Measurements from ENCODE around the gene C20orf173. TPM values are rescaled to one million over a fixed set of nuclear protein-coding genes. Genes with fewer than 3 reads are reported as not detected.

The C20orf173 gene
- not detected for total RNA-seq

GRCh38 chr20:35529552-35529951 is at the start of gene C20orf173:
Gene C20orf173, minus strand, starts transcription at chr20:35529652. Its CDS starts 279 bp downstream, at chr20:35529373.
- Mint-ChIP-seq H3K36me3 (ENCODE audit: low read depth) (no peaks in the 10 kb centered on the region), H3K27ac (no peak within 1 kb of the TSS), H3K9me3 (no peaks in the 10 kb centered on the region), H3K4me3 (no peak within 1 kb of the TSS), H3K27me3 (ENCODE audit: low read depth) (no peaks in the 10 kb centered on the region), H3K4me1 (ENCODE audit: low read depth) (no peaks in the 10 kb centered on the region)
- no peak for DNase-seq
- CTCF ChIA-PET, result no interaction called here
- intact Hi-C loops (cut with micrococcal nuclease), result no loop called here

- H3K36me3 Mint-ChIP-seq (ENCODE audit: low read depth), result no peaks in the 10 kb centered on the region
- CTCF ChIA-PET, result interaction anchor here (1.7 kb wide), 1 partner anchor 27 kb away, joined by 3 read pairs; no protein-coding TSS in a partner anchor
- no peaks in the 10 kb centered on the region for H3K4me1 Mint-ChIP-seq (ENCODE audit: low read depth)
These were observed 49.7 kb upstream of the C20orf173 start for GRCh38 chr20:35579196-35579595.

GRCh38 chr20:35578469-35578868 is 49.0 kb upstream of the C20orf173 start:
- no peak for DNase-seq
- CTCF ChIA-PET, result interaction anchor here (0.7 kb wide), 1 partner anchor 52 kb away, joined by 3 read pairs; no protein-coding TSS in a partner anchor
- H3K4me1 Mint-ChIP-seq (ENCODE audit: low read depth), result no peaks in the 10 kb centered on the region
- H3K36me3 Mint-ChIP-seq (ENCODE audit: low read depth), result no peaks in the 10 kb centered on the region
- H3K27me3 Mint-ChIP-seq (ENCODE audit: low read depth), result peaks cover 2% of the 10 kb centered on the region
- peaks cover 6% of the 10 kb centered on the region for H3K9me3 Mint-ChIP-seq
- H3K27ac Mint-ChIP-seq, result no peak overlapping the region
- H3K4me3 Mint-ChIP-seq, result no peak overlapping the region
- intact Hi-C loops (cut with micrococcal nuclease), result no loop called here

More at GRCh38 chr20:35579196-35579595, 49.7 kb upstream of the C20orf173 start:
- DNase-seq, result no peak
- intact Hi-C loops (cut with micrococcal nuclease), result no loop called here
- Mint-ChIP-seq H3K4me3 (no peak overlapping the region), H3K27ac (no peak overlapping the region), H3K27me3 (ENCODE audit: low read depth) (peaks cover 2% of the 10 kb centered on the region), H3K9me3 (peaks cover 4% of the 10 kb centered on the region)

GRCh38 chr20:35576816-35577215 is 47.4 kb upstream of the C20orf173 start:
- Mint-ChIP-seq H3K4me1 (ENCODE audit: low read depth) (no peaks in the 10 kb centered on the region), H3K27ac (no peak overlapping the region), H3K36me3 (ENCODE audit: low read depth) (no peaks in the 10 kb centered on the region), H3K4me3 (no peak overlapping the region), H3K9me3 (peaks cover 10% of the 10 kb centered on the region), H3K27me3 (ENCODE audit: low read depth) (peaks cover 2% of the 10 kb centered on the region)
- intact Hi-C loops (cut with micrococcal nuclease), result no loop called here
- CTCF ChIA-PET, result no interaction called here
- no peak for DNase-seq

- H3K4me1 Mint-ChIP-seq (ENCODE audit: low read depth), result no peaks in the 10 kb centered on the region
- intact Hi-C loops (cut with micrococcal nuclease), result no loop called here
- no peak for DNase-seq
- H3K36me3 Mint-ChIP-seq (ENCODE audit: low read depth), result no peaks in the 10 kb centered on the region
- CTCF ChIA-PET, result interaction anchor here (0.6 kb wide), 2 partner anchors 101 to 147 kb away, joined by 3 to 4 read pairs; no protein-coding TSS in a partner anchor
- peaks cover 10% of the 10 kb centered on the region for H3K9me3 Mint-ChIP-seq
- H3K4me3 Mint-ChIP-seq, result no peak overlapping the region
- H3K27ac Mint-ChIP-seq, result no peak overlapping the region
- H3K27me3 Mint-ChIP-seq (ENCODE audit: low read depth), result peaks cover 2% of the 10 kb centered on the region
These were observed 46.5 kb upstream of the C20orf173 start for GRCh38 chr20:35575958-35576357.

GRCh38 chr20:35572838-35573237 is 43.4 kb upstream of the C20orf173 start:
- Mint-ChIP-seq H3K4me3 (no peak overlapping the region), H3K27me3 (ENCODE audit: low read depth) (peaks cover 2% of the 10 kb centered on the region), H3K36me3 (ENCODE audit: low read depth) (no peaks in the 10 kb centered on the region), H3K4me1 (ENCODE audit: low read depth) (no peaks in the 10 kb centered on the region), H3K27ac (no peak overlapping the region), H3K9me3 (peaks cover 10% of the 10 kb centered on the region)
- intact Hi-C loops (cut with micrococcal nuclease), result no loop called here
- CTCF ChIA-PET, result no interaction called here
- no peak for DNase-seq

GRCh38 chr20:35571555-35571954 is 42.1 kb upstream of the C20orf173 start:
- H3K4me3 Mint-ChIP-seq, result no peak overlapping the region
- H3K27me3 Mint-ChIP-seq (ENCODE audit: low read depth), result no peaks in the 10 kb centered on the region
- H3K4me1 Mint-ChIP-seq (ENCODE audit: low read depth), result no peaks in the 10 kb centered on the region
- H3K27ac Mint-ChIP-seq, result no peak overlapping the region
- intact Hi-C loops (cut with micrococcal nuclease), result no loop called here
- CTCF ChIA-PET, result interaction anchor here (0.6 kb wide), 1 partner anchor 696 kb away, joined by 3 read pairs; no protein-coding TSS in a partner anchor
- DNase-seq, result no peak
- peaks cover 10% of the 10 kb centered on the region for H3K9me3 Mint-ChIP-seq
- H3K36me3 Mint-ChIP-seq (ENCODE audit: low read depth), result no peaks in the 10 kb centered on the region

GRCh38 chr20:35568645-35569044 is 39.2 kb upstream of the C20orf173 start:
- peaks cover 6% of the 10 kb centered on the region for H3K9me3 Mint-ChIP-seq
- H3K27ac Mint-ChIP-seq, result no peak overlapping the region
- peak; percentile 31 for DNase-seq
- no peak overlapping the region for H3K4me3 Mint-ChIP-seq
- intact Hi-C loops (cut with micrococcal nuclease), result no loop called here
- H3K4me1 Mint-ChIP-seq (ENCODE audit: low read depth), result no peaks in the 10 kb centered on the region
- no peaks in the 10 kb centered on the region for H3K27me3 Mint-ChIP-seq (ENCODE audit: low read depth)
- CTCF ChIA-PET, result no interaction called here
- no peaks in the 10 kb centered on the region for H3K36me3 Mint-ChIP-seq (ENCODE audit: low read depth)

- DNase-seq, result no peak
- CTCF ChIA-PET, result no interaction called here
- Mint-ChIP-seq H3K4me3 (no peak overlapping the region), H3K36me3 (ENCODE audit: low read depth) (no peaks in the 10 kb centered on the region), H3K4me1 (ENCODE audit: low read depth) (no peaks in the 10 kb centered on the region), H3K27me3 (ENCODE audit: low read depth) (no peaks in the 10 kb centered on the region), H3K27ac (no peak overlapping the region), H3K9me3 (no peaks in the 10 kb centered on the region)
- intact Hi-C loops (cut with micrococcal nuclease), result no loop called here
These were observed 35.5 kb upstream of the C20orf173 start for GRCh38 chr20:35564905-35565304.

GRCh38 chr20:35563834-35564233 is 34.4 kb upstream of the C20orf173 start:
- no peak for DNase-seq
- H3K27ac Mint-ChIP-seq, result no peak overlapping the region
- no peaks in the 10 kb centered on the region for H3K9me3 Mint-ChIP-seq
- H3K4me3 Mint-ChIP-seq, result no peak overlapping the region
- no peaks in the 10 kb centered on the region for H3K27me3 Mint-ChIP-seq (ENCODE audit: low read depth)
- no peaks in the 10 kb centered on the region for H3K36me3 Mint-ChIP-seq (ENCODE audit: low read depth)
- CTCF ChIA-PET, result no interaction called here
- H3K4me1 Mint-ChIP-seq (ENCODE audit: low read depth), result no peaks in the 10 kb centered on the region
- intact Hi-C loops (cut with micrococcal nuclease), result no loop called here

- CTCF ChIA-PET, result interaction anchor here (1.0 kb wide), 1 partner anchor 57 kb away, joined by 3 read pairs; no protein-coding TSS in a partner anchor
- no peak overlapping the region for H3K27ac Mint-ChIP-seq
- intact Hi-C loops (cut with micrococcal nuclease), result no loop called here
- no peaks in the 10 kb centered on the region for H3K4me1 Mint-ChIP-seq (ENCODE audit: low read depth)
- no peaks in the 10 kb centered on the region for H3K27me3 Mint-ChIP-seq (ENCODE audit: low read depth)
- no peak for DNase-seq
- H3K36me3 Mint-ChIP-seq (ENCODE audit: low read depth), result peaks cover 5% of the 10 kb centered on the region
- no peak overlapping the region for H3K4me3 Mint-ChIP-seq
- no peaks in the 10 kb centered on the region for H3K9me3 Mint-ChIP-seq
These were observed 33.2 kb upstream of the C20orf173 start for GRCh38 chr20:35562541-35563110.

GRCh38 chr20:35561671-35562070 is 32.2 kb upstream of the C20orf173 start:
- no peak overlapping the region for H3K27ac Mint-ChIP-seq
- H3K4me1 Mint-ChIP-seq (ENCODE audit: low read depth), result no peaks in the 10 kb centered on the region
- CTCF ChIA-PET, result no interaction called here
- no peak for DNase-seq
- intact Hi-C loops (cut with micrococcal nuclease), result no loop called here
- H3K9me3 Mint-ChIP-seq, result no peaks in the 10 kb centered on the region
- no peak overlapping the region for H3K4me3 Mint-ChIP-seq
- peaks cover 5% of the 10 kb centered on the region for H3K36me3 Mint-ChIP-seq (ENCODE audit: low read depth)
- H3K27me3 Mint-ChIP-seq (ENCODE audit: low read depth), result no peaks in the 10 kb centered on the region

GRCh38 chr20:35561268-35561667 is 31.8 kb upstream of the C20orf173 start:
- H3K36me3 Mint-ChIP-seq (ENCODE audit: low read depth), result peaks cover 7% of the 10 kb centered on the region
- CTCF ChIA-PET, result no interaction called here

More at GRCh38 chr20:35561268-35561667, 31.8 kb upstream of the C20orf173 start:
- intact Hi-C loops (cut with micrococcal nuclease), result no loop called here
- H3K9me3 Mint-ChIP-seq, result no peaks in the 10 kb centered on the region
- no peak overlapping the region for H3K4me3 Mint-ChIP-seq
- no peaks in the 10 kb centered on the region for H3K27me3 Mint-ChIP-seq (ENCODE audit: low read depth)
- DNase-seq, result peak; percentile 34
- no peak overlapping the region for H3K27ac Mint-ChIP-seq
- H3K4me1 Mint-ChIP-seq (ENCODE audit: low read depth), result no peaks in the 10 kb centered on the region
